Left ventricle myocardium superior (tissue), 1 donor: ENCODE measurements around the gene NSUN4. TPM values are rescaled to one million over a fixed set of nuclear protein-coding genes. Genes with fewer than 3 reads are reported as not detected.
"Not testable (repeated sequence)": the region's sequence is repeated elsewhere in the genome, so short reads cannot be mapped to it uniquely, and the experiment has no call there.

ENCODE experiments used
- ATAC-seq: fragments of 200-7000 bp; cut with Tn5 transposase; one replicate; pipeline ENCODE4 v1.9.1; 2020; ENCODE audit warnings: mild to moderate bottlenecking, moderate library complexity
- DNase-seq: peaks from one replicate; pipeline ENCODE4 v3.0.0-alpha.2; 2020
- intact Hi-C: fragments of 100-400 bp; cut with micrococcal nuclease; formaldehyde crosslinking; loops from one replicate; pipeline ENCODE4 v1.11.0; 2022
- total RNA-seq: library from RNA; stranded (reverse); fragmentation: NEBNext Ultra II Directional; extraction: Animal tissue kit (Norgen Biotek cat#: 25700); gene quantifications from one replicate; pipeline ENCODE4 v1.2.1, GENCODE V29; 2021
- donor health status: DM: no; HTN: yes; CAD: no; lungs with severe emphysema.

NSUN4 gene
- total RNA-seq, 1 donor from 2014 or later = 15.3 TPM

GRCh38 chr1:46355920-46356319 is 15.3 kb downstream of the NSUN4 start:
- DNase-seq, intact Hi-C loops, ATAC-seq: not testable (repeated sequence)

- ATAC-seq (peak; percentile 29), DNase-seq (no peak)
- intact Hi-C loops = no loop called here
Measured at GRCh38 chr1:46362158-46362557, 21.6 kb downstream of the NSUN4 start.

GRCh38 chr1:46363121-46363520 is 22.5 kb downstream of the NSUN4 start:
- ATAC-seq = no peak
- DNase-seq = no peak
- intact Hi-C loops = no loop called here

- DNase-seq (no peak), ATAC-seq (no peak)
- intact Hi-C loops = no loop called here
Measured at GRCh38 chr1:46364612-46365011, 24.0 kb downstream of the NSUN4 start.

GRCh38 chr1:46365796-46366195 is 25.2 kb downstream of the NSUN4 start:
- intact Hi-C loops, ATAC-seq, DNase-seq: not testable (repeated sequence)

GRCh38 chr1:46367072-46367471 is 26.5 kb downstream of the NSUN4 start:
- ATAC-seq = no peak
- intact Hi-C loops = no loop called here
- no peak for DNase-seq

- ATAC-seq, intact Hi-C loops, DNase-seq: not testable (repeated sequence)
Measured at GRCh38 chr1:46367701-46368100, 27.1 kb downstream of the NSUN4 start.

- no peak for ATAC-seq
- DNase-seq = no peak
- intact Hi-C loops = no loop called here
Measured at GRCh38 chr1:46368791-46369190, 28.2 kb downstream of the NSUN4 start.

GRCh38 chr1:46369542-46370213 is 29.1 kb downstream of the NSUN4 start:
- ATAC-seq = peak; percentile 29
- intact Hi-C loops = no loop called here
- no peak for DNase-seq

- peak; percentile 63 for ATAC-seq
- intact Hi-C loops = no loop called here
Measured at GRCh38 chr1:46370214-46370633, 29.6 kb downstream of the NSUN4 start.

GRCh38 chr1:46372431-46372830 is 31.8 kb downstream of the NSUN4 start:
- intact Hi-C loops = no loop called here
- DNase-seq (no peak), ATAC-seq (no peak)

More at GRCh38 chr1:46370214-46370633, 29.6 kb downstream of the NSUN4 start:
- DNase-seq = no peak

- no peak for ATAC-seq
- intact Hi-C loops = no loop called here
- DNase-seq = no peak
Measured at GRCh38 chr1:46379996-46380395, 39.4 kb downstream of the NSUN4 start.

- intact Hi-C loops = no loop called here
- ATAC-seq = no peak
- no peak for DNase-seq
Measured at GRCh38 chr1:46380508-46380907, 39.9 kb downstream of the NSUN4 start.

GRCh38 chr1:46393510-46393909 is 52.9 kb downstream of the NSUN4 start:
- ATAC-seq (no peak), DNase-seq (no peak)
- intact Hi-C loops = no loop called here

GRCh38 chr1:46394108-46394871 is 53.7 kb downstream of the NSUN4 start, which contains the start of gene FAAH:
Gene FAAH (plus strand): TSS chr1:46394317. CDS start chr1:46394349, 32 bp downstream.
- intact Hi-C loops = no loop called here
- DNase-seq (peak; percentile 79), ATAC-seq (peak; percentile 85)

- DNase-seq = no peak
- peak; percentile 63 for ATAC-seq
- intact Hi-C loops = no loop called here
Measured at GRCh38 chr1:46394872-46395465, 54.4 kb downstream of the NSUN4 start.

- ATAC-seq = no peak
- no peak for DNase-seq
- intact Hi-C loops = no loop called here
Measured at GRCh38 chr1:46396441-46397398, 56.1 kb downstream of the NSUN4 start.

- DNase-seq (no peak), ATAC-seq (peak; percentile 10)
- intact Hi-C loops = no loop called here
Measured at GRCh38 chr1:46399307-46399706, 58.7 kb downstream of the NSUN4 start.

- intact Hi-C loops = no loop called here
- no peak for ATAC-seq
- DNase-seq = no peak
Measured at GRCh38 chr1:46400421-46400820, 59.8 kb downstream of the NSUN4 start.
